ENCODE measurements around the gene SLC2A1.

Gene SLC2A1

GRCh38 chr1:42958488-42959319, at the start of gene SLC2A1 (continued):
- TF ChIP-seq ZNF639 (tag by site-specific recombination; IDR thresholded peaks at IDR 0.05) (peak; percentile 27; the same call in 1 of the 2 replicates), ZNF560 (tag by site-specific recombination; IDR thresholded peaks at IDR 0.05; ENCODE audit: borderline replicate concordance) (no peak), GLIS2 (tag by site-specific recombination; IDR thresholded peaks at IDR 0.05) (peak; percentile 97), ZNF792 (tag by site-specific recombination; IDR thresholded peaks at IDR 0.05) (no peak), SP2 (tag by site-specific recombination; IDR thresholded peaks at IDR 0.05) (peak; percentile 87), ZNF2 (tag by site-specific recombination; IDR thresholded peaks at IDR 0.05) (0 out of 2 replicates have a peak, but pooled peaks have one; percentile 9), ZNF610 (tag by site-specific recombination; IDR thresholded peaks at IDR 0.05; ENCODE audit: borderline replicate concordance) (no peak), YY1 (tag by site-specific recombination; IDR thresholded peaks at IDR 0.05) (peak; percentile 67; the same call in 1 of the 2 replicates), ZNF202 (tag by site-specific recombination; IDR thresholded peaks at IDR 0.05; ENCODE audit: borderline replicate concordance) (no peak), ZSCAN30 (tag by site-specific recombination; IDR thresholded peaks at IDR 0.05) (peak; percentile 24), HOXA7 (CRISPR knock-in tag; IDR thresholded peaks at IDR 0.05; ENCODE audit: borderline replicate concordance) (no peak), ZNF354C (tag by site-specific recombination; IDR thresholded peaks at IDR 0.05; ENCODE audit: borderline replicate concordance, low read depth) (no peak), ZNF548 (tag by site-specific recombination; IDR thresholded peaks at IDR 0.05) (no peak), KLF7 (tag by site-specific recombination; IDR thresholded peaks at IDR 0.05; ENCODE audit: borderline replicate concordance) (0 out of 2 replicates have a peak, but pooled peaks have one; percentile 30), OVOL3 (tag by site-specific recombination; IDR thresholded peaks at IDR 0.05) (no peak), ZNF530 (tag by site-specific recombination; IDR thresholded peaks at IDR 0.05; ENCODE audit: low read depth) (no peak), ZNF324 (tag by site-specific recombination; IDR thresholded peaks at IDR 0.05) (peak; percentile 83; the same call in 1 of the 2 replicates), KLF10 (tag by site-specific recombination; IDR thresholded peaks at IDR 0.05) (peak; percentile 99), EGR2 (tag by site-specific recombination; IDR thresholded peaks at IDR 0.05; ENCODE audit: low read depth) (peak; percentile 24; the same call in 1 of the 2 replicates), ZNF221 (tag by site-specific recombination; IDR thresholded peaks at IDR 0.05; ENCODE audit: borderline replicate concordance) (no peak), ZNF580 (tag by site-specific recombination; IDR thresholded peaks at IDR 0.05) (no peak), ZNF362 (tag by site-specific recombination; IDR thresholded peaks at IDR 0.05) (no peak), ZNF350 (tag by site-specific recombination; IDR thresholded peaks at IDR 0.05) (no peak), ATF2 (tag by site-specific recombination; IDR thresholded peaks at IDR 0.05; ENCODE audit: low read depth) (no peak), ZNF692 (tag by site-specific recombination; IDR thresholded peaks at IDR 0.05) (peak; percentile 38; the same call in 1 of the 2 replicates), ZNF274 (IDR thresholded peaks at IDR 0.05; ENCODE audit: low read length) (no peak), ZNF274 (tag by site-specific recombination; IDR thresholded peaks at IDR 0.05; ENCODE audit: borderline replicate concordance) (no peak), ZNF341 (tag by site-specific recombination; IDR thresholded peaks at IDR 0.05; ENCODE audit: low read depth) (peak; percentile 75), ZFP3 (tag by site-specific recombination; IDR thresholded peaks at IDR 0.05; ENCODE audit: low read depth) (no peak), ZBTB48 (tag by site-specific recombination; IDR thresholded peaks at IDR 0.05) (peak; percentile 79), SETDB1 (IDR thresholded peaks at IDR 0.05; ENCODE audit: insufficient read length, low read length) (no peak), ZBTB10 (tag by site-specific recombination; IDR thresholded peaks at IDR 0.05) (peak; percentile 89)
